ENCODE results near the gene MCC.

The MCC gene

GRCh38 chr5:113358696-113359095 is 129.6 kb downstream of the MCC start:
- DNase-seq, result no peak

GRCh38 chr5:113357696-113358476 is 130.4 kb downstream of the MCC start:
- no peak for DNase-seq

GRCh38 chr5:113356487-113356886 is 131.8 kb downstream of the MCC start:
- no peak for DNase-seq

GRCh38 chr5:113354055-113354454 is 134.2 kb downstream of the MCC start:
- no peak for DNase-seq

- DNase-seq, result no peak
Measured at GRCh38 chr5:113347572-113347971, 140.7 kb downstream of the MCC start.

GRCh38 chr5:113344973-113345940 is 143.0 kb downstream of the MCC start:
- no peak for DNase-seq

- no peak for DNase-seq
Measured at GRCh38 chr5:113343343-113343742, 144.9 kb downstream of the MCC start.

- DNase-seq, result no peak
Measured at GRCh38 chr5:113340537-113340936, 147.7 kb downstream of the MCC start.

GRCh38 chr5:113338628-113339027 is 149.6 kb downstream of the MCC start:
- no peak for DNase-seq

- no peak for DNase-seq
Measured at GRCh38 chr5:113337515-113338415, 150.5 kb downstream of the MCC start.

- peak in 1 of 2 experiments; percentile 60 for DNase-seq
Measured at GRCh38 chr5:113336975-113337374, 151.3 kb downstream of the MCC start.

GRCh38 chr5:113333411-113333810 is 154.8 kb downstream of the MCC start:
- no peak for DNase-seq

- no peak for DNase-seq
Measured at GRCh38 chr5:113331209-113331551, 157.1 kb downstream of the MCC start.

GRCh38 chr5:113330533-113331208 is 157.6 kb downstream of the MCC start:
- peak in 1 of 2 experiments; percentile 56 for DNase-seq

GRCh38 chr5:113329981-113330380 is 158.3 kb downstream of the MCC start:
- no peak for DNase-seq

- DNase-seq, result no peak
Measured at GRCh38 chr5:113325054-113325453, 163.2 kb downstream of the MCC start.

- no peak for DNase-seq
Measured at GRCh38 chr5:113321276-113321675, 167.0 kb downstream of the MCC start.

- DNase-seq, result no peak
Measured at GRCh38 chr5:113320273-113320780, 167.9 kb downstream of the MCC start.

- no peak for DNase-seq
Measured at GRCh38 chr5:113319256-113320053, 168.8 kb downstream of the MCC start.

- no peak for DNase-seq
Measured at GRCh38 chr5:113317636-113318035, 170.6 kb downstream of the MCC start.

- no peak for DNase-seq
Measured at GRCh38 chr5:113311301-113311700, 177.0 kb downstream of the MCC start.
